DOHH2 (cell line): ENCODE data around the gene CPM.

Experiments used
- H3F3A ChIP-seq: fragments of 200-600 bp; sonication (generic), shearing (Covaris generic); 2 replicates; pipeline ENCODE4 v1.6.0; 2016; ENCODE audit warnings: antibody characterized with exemption, mild to moderate bottlenecking; ENCODE audit not compliant: control insufficient read depth, insufficient read depth
- H3K27ac ChIP-seq: fragments of 200-600 bp; sonication (generic); 2 replicates; pipeline ENCODE4 v1.5.1; 2014; ENCODE audit warnings: low read depth, mild to moderate bottlenecking, low read length, moderate library complexity
- H3K27me3 ChIP-seq: fragments of 200-600 bp; sonication (generic); 2 replicates; pipeline ENCODE4 v1.6.1; 2014; ENCODE audit warnings: mild to moderate bottlenecking, low read length, mixed read lengths; ENCODE audit not compliant: control insufficient read depth
- H3K36me3 ChIP-seq: fragments of 200-600 bp; sonication (generic); 2 replicates; pipeline ENCODE4 v1.6.1; 2014; ENCODE audit warnings: mild to moderate bottlenecking, low read length, moderate library complexity, mixed read lengths; ENCODE audit not compliant: control insufficient read depth
- H3K4me1 ChIP-seq: fragments of 200-600 bp; sonication (generic); 2 replicates; pipeline ENCODE4 v1.6.1; 2014; ENCODE audit warnings: mild to moderate bottlenecking, low read length, mixed read lengths; ENCODE audit not compliant: control insufficient read depth
- H3K4me2 ChIP-seq: fragments of 200-600 bp; sonication (generic); 2 replicates; pipeline ENCODE4 v1.6.0; 2014; ENCODE audit warnings: mild to moderate bottlenecking, low read length, moderate library complexity
- H3K4me3 ChIP-seq: fragments of 200-600 bp; sonication (generic); 2 replicates; pipeline ENCODE4 v1.5.1; 2014; ENCODE audit warnings: mild to moderate bottlenecking, low read length, mixed read lengths
- H3K79me2 ChIP-seq: fragments of 200-600 bp; sonication (generic); 2 replicates; pipeline ENCODE4 v1.6.1; 2014; ENCODE audit warnings: mild to moderate bottlenecking, low read length, mixed read lengths; ENCODE audit not compliant: control insufficient read depth
- H3K9me2 ChIP-seq: fragments of 200-600 bp; sonication (generic); replicated peaks from 2 replicates; pipeline ENCODE4 v1.6.1; 2014; ENCODE audit warnings: mild to moderate bottlenecking, low read length, mixed read lengths; ENCODE audit not compliant: control insufficient read depth
- H3K9me3 ChIP-seq: fragments of 200-600 bp; sonication (generic); 2 replicates; pipeline ENCODE4 v1.6.1; 2014; ENCODE audit warnings: antibody characterized with exemption, low read length, mixed read lengths; ENCODE audit not compliant: control insufficient read depth, insufficient read depth
- H4K20me1 ChIP-seq: fragments of 200-600 bp; sonication (generic); 2 replicates; pipeline ENCODE4 v1.6.0; 2014; ENCODE audit warnings: low read depth, mild to moderate bottlenecking, antibody characterized with exemption, low read length, moderate library complexity; ENCODE audit not compliant: control insufficient read depth, insufficient read depth
- EZH2phosphoT487 ChIP-seq: fragments of 200-600 bp; sonication (generic); IDR thresholded peaks from 2 replicates; pipeline ENCODE4 v1.6.1; 2017; ENCODE audit warnings: borderline replicate concordance, mild to moderate bottlenecking, antibody characterized with exemption, low read length, moderate library complexity, mixed read lengths
- TF ChIP-seq, protein P1 (sequence below): fragments of 200-600 bp; sonication (generic); IDR thresholded peaks from one replicate; pipeline ENCODE4 v1.5.1; 2014; ENCODE audit warnings: antibody characterized with exemption, mild to moderate bottlenecking, low read depth, low read length; ENCODE audit not compliant: poor library complexity, severe bottlenecking

The CPM gene

GRCh38 chr12:68970951-68971350 lies 38.0 kb upstream of the CPM start:
- no peak overlapping the region for H3K4me2 ChIP-seq

DNA sequence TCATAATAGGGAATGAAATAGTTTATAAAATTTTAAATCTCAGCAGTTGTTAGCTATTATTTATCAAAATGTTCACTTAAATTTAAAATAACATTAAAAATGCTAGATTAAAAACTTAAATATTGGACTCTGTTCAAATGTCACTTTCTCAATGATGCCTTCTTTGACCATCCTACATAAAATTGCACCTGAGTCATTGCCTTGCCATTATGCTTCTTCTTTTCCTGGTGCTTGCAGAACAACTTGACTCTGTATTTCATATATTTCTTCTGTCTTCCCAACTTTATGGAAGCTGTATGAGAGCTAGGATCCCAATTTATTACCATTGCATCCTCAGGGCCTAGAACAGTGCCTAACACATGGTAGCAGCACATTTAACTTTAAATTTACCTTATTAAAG lies 37.3 kb upstream of the CPM start:
- no peak overlapping the region for H3K27ac ChIP-seq
- no peaks in the 10 kb centered on the region for H4K20me1 ChIP-seq
- no peaks in the 10 kb centered on the region for H3K9me2 ChIP-seq
- no peaks in the 10 kb centered on the region for H3K4me1 ChIP-seq
- no peaks in the 10 kb centered on the region for H3F3A ChIP-seq
- no peaks in the 10 kb centered on the region for H3K9me3 ChIP-seq
- TF ChIP-seq, protein P1, sequence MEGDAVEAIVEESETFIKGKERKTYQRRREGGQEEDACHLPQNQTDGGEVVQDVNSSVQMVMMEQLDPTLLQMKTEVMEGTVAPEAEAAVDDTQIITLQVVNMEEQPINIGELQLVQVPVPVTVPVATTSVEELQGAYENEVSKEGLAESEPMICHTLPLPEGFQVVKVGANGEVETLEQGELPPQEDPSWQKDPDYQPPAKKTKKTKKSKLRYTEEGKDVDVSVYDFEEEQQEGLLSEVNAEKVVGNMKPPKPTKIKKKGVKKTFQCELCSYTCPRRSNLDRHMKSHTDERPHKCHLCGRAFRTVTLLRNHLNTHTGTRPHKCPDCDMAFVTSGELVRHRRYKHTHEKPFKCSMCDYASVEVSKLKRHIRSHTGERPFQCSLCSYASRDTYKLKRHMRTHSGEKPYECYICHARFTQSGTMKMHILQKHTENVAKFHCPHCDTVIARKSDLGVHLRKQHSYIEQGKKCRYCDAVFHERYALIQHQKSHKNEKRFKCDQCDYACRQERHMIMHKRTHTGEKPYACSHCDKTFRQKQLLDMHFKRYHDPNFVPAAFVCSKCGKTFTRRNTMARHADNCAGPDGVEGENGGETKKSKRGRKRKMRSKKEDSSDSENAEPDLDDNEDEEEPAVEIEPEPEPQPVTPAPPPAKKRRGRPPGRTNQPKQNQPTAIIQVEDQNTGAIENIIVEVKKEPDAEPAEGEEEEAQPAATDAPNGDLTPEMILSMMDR: no peak
- no peak for TF ChIP-seq EZH2phosphoT487
- no peak overlapping the region for H3K4me2 ChIP-seq
- no peaks in the 10 kb centered on the region for H3K27me3 ChIP-seq
- H3K79me2 ChIP-seq: no peaks in the 10 kb centered on the region
- H3K4me3 ChIP-seq: no peak overlapping the region
- no peaks in the 10 kb centered on the region for H3K36me3 ChIP-seq

More at GRCh38 chr12:68970951-68971350, 38.0 kb upstream of the CPM start:
- Histone ChIP-seq H3K27me3 (no peaks in the 10 kb centered on the region), H3K79me2 (no peaks in the 10 kb centered on the region), H3K36me3 (no peaks in the 10 kb centered on the region), H3K27ac (no peak overlapping the region), H4K20me1 (no peaks in the 10 kb centered on the region), H3K9me3 (no peaks in the 10 kb centered on the region), H3K4me3 (no peak overlapping the region), H3K4me1 (no peaks in the 10 kb centered on the region), H3K9me2 (no peaks in the 10 kb centered on the region), H3F3A (no peaks in the 10 kb centered on the region)
- TF ChIP-seq EZH2phosphoT487: no peak
- TF ChIP-seq, protein P1: no peak

- no peaks in the 10 kb centered on the region for H3K79me2 ChIP-seq
- TF ChIP-seq EZH2phosphoT487: no peak
- TF ChIP-seq, protein P1: no peak
- H3K4me1 ChIP-seq: no peaks in the 10 kb centered on the region
- H3K4me2 ChIP-seq: no peak overlapping the region
- 0 out of 2 replicates have a peak, but pooled peaks cover 2% of the 10 kb centered on the region for H3K9me3 ChIP-seq
- no peaks in the 10 kb centered on the region for H4K20me1 ChIP-seq
- no peaks in the 10 kb centered on the region for H3K9me2 ChIP-seq
- no peaks in the 10 kb centered on the region for H3K27me3 ChIP-seq
- H3K27ac ChIP-seq: no peak overlapping the region
- no peak overlapping the region for H3K4me3 ChIP-seq
- no peaks in the 10 kb centered on the region for H3F3A ChIP-seq
- no peaks in the 10 kb centered on the region for H3K36me3 ChIP-seq
These were observed 34.1 kb upstream of the CPM start for GRCh38 chr12:68967046-68967445.
